AG10803 (cell line): ENCODE results near the gene CRKL.

Experiments
- DNase-seq: peaks from one replicate; pipeline ENCODE4 v3.0.0; 2010; ENCODE audit warnings: low read depth
- H3K4me3 ChIP-seq: 2 replicates; pipeline ENCODE4 v1.5.1; 2011; ENCODE audit warnings: mild to moderate bottlenecking, low read length, control low read depth
- TF ChIP-seq, protein P1 (sequence below): conservative IDR thresholded peaks from 2 replicates; pipeline ENCODE4 v1.5.1; 2011; ENCODE audit warnings: mild to moderate bottlenecking, low read length, control low read depth, inconsistent platforms

CRKL gene

DNA sequence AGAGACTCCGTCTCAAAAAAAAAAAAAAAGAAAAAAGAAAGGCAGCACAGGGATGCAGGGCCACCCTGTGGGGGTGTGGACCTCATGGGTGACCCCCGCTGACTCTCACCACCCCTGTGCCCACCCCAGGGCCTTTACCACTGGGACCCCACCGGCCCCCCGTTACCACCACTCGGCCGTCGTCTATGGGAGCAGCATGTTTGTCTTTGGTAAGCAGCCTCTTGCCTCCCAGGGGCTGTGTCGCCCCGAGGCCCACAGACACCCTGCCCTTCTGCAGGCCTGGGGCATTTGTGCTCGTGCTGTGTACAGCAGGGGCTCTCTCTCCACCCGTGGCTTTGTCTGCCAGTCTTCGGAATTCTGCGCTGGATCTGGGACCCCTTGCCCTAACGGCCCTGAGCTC is 70.2 kb downstream of the CRKL start:
- no peak overlapping the region for H3K4me3 ChIP-seq
- TF ChIP-seq, protein P1, sequence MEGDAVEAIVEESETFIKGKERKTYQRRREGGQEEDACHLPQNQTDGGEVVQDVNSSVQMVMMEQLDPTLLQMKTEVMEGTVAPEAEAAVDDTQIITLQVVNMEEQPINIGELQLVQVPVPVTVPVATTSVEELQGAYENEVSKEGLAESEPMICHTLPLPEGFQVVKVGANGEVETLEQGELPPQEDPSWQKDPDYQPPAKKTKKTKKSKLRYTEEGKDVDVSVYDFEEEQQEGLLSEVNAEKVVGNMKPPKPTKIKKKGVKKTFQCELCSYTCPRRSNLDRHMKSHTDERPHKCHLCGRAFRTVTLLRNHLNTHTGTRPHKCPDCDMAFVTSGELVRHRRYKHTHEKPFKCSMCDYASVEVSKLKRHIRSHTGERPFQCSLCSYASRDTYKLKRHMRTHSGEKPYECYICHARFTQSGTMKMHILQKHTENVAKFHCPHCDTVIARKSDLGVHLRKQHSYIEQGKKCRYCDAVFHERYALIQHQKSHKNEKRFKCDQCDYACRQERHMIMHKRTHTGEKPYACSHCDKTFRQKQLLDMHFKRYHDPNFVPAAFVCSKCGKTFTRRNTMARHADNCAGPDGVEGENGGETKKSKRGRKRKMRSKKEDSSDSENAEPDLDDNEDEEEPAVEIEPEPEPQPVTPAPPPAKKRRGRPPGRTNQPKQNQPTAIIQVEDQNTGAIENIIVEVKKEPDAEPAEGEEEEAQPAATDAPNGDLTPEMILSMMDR = no peak
- no peak for DNase-seq

DNA sequence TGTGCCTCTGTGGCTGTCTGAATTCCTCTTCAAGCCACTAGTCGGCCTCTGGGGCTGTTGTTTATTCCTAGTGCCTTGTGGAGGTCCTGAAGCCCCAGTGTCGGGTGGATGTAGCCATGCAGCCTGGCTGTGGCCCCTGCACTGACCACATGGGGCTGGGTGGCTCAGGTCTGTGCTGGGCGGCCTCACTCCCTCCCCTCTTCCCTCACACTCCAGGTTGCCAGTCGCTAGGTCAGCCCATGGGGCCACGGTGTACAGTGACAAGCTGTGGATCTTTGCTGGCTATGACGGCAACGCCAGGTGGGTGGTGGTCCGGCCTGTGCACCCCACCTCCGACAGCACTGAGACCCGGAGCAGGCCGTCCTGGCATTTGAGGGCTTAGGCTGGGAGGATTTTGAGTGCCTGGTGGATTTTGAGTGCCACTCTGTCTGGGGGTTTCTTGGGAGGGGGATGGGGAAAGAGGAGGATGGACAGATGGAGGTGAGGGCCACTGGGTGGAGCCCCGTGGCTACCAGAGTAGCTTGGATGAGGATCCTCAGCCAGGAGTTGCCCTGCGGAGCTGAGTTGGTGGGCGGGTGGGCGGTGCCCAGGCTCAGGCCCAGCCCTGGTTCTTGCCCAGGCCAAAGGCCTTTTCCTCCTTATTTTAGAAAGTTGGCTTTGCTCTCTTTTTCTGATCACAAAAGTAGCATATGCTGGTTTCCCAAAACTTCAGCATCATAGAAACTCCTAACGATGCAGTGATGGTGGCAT is 71.5 kb downstream of the CRKL start:
- no peak for DNase-seq
- TF ChIP-seq, protein P1 = no peak

DNA sequence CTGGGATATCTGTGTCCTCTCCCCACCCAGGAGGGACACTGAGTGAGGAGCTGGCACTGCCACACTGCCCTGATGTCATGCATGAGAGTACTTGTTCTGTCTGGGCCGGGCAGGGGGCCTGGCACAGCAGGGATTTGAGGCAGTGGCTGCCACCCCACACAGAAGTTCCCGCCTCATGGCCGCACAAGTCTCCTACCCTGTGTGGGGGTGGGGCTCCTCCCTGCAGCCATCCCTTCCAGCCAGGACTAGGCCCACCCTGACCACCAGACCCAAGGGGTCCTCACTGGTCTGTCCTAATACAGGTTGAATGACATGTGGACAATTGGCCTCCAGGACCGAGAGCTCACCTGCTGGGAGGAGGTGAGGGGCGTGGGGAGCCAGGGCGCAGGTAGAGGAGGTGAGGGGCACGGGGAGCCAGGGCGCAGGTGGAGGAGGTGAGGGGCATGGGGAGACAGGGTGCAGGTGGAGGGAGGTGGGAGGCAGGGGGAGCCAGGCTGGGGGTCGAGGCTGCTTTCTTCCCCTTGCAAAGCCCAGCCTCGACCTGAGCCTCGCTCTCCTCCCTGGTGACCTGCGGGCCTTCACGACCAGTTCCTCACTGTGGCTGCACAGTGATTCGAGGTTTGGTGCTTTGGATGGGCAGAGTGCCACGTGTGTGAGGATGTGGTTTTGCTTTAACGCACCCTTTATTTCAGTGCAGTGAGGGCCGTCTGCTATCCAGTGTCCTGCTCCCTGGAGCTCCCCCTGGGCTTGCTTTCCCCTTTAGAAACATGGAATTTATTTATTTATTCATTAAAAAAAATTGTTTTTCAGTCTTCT is 72.3 kb downstream of the CRKL start:
- no peak for DNase-seq
- TF ChIP-seq, protein P1 = no peak
- H3K4me3 ChIP-seq = no peak overlapping the region

More for the DNA sequence above, 71.5 kb downstream of the CRKL start:
- no peak overlapping the region for H3K4me3 ChIP-seq

DNA sequence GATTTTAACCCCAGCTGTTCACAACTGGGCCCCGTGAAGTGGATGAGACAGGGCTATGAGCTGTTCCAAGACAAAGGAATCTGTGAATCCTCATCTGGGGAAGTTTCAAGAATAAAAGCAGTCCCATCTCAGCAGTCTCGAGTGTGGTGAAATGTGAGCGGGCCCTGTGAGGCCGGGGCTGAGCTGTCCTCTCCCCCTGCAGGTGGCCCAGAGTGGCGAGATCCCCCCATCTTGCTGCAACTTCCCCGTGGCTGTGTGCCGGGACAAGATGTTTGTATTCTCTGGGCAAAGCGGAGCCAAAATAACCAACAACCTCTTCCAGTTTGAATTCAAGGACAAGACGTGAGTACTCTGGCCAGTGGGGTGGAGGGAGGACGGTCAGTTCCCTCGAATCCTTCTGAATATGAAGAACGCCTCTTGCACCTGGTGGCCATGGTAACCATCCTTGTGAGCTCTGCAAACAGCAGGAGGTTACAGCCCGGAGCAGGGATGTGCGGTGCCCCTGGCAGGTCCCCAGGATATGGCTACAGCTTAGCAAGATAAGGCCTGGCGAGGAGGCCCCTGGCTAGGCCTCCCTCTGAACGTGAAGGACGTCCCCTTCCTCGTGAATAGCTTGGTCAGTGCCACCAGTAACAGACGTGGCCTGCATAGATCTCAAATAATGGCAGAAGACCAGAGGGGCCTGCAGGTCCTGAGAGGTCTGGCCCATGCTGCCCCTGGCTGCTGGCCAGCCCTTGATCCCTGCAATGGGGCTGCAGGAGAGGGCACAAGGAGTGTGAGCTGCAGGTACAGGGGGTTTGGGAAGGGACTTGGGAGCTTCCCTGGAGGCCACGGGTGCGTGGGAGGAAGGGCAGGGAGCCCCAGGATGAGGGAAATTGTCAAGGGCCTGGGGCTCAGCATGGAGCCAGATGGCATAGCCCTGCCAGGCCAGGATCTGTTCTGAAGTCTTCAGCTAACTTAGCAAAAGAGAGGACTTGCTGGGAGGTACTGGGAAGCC is 73.3 kb downstream of the CRKL start:
- no peak overlapping the region for H3K4me3 ChIP-seq
- TF ChIP-seq, protein P1 = no peak
- no peak for DNase-seq

DNA sequence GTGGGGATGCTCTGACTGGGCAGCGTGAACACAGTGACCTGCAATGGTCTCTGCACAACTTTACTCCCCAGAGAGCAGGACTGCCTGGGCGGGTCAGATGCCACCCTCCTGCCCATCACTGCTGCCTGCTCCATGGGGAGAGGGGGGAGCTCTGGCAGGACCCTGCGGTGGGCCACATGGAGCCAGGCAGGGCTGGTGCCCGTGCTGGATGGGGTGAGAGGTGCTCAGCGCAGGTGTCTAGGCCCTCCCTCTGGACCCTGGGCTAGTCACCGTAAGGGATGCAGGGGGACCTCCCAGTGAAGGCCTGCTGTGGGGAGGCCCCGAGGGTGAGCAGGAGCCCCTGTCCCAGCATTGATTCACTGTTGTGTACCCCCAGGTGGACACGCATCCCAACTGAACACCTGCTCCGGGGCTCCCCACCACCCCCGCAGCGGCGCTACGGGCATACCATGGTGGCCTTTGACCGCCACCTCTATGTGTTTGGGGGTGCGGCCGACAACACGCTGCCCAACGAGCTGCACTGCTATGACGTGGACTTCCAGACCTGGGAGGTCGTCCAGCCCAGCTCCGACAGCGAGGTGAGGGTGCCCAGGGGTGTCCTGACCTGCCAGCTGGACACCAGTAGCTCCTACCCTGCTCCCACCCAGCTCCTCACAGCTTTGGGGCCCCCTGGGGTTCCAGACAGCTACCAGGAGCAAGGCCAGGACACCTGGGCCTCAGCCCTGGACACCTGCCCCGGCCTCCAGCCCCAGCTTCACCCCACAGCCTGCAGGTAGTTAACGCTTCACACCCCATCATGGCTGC is 74.2 kb downstream of the CRKL start:
- H3K4me3 ChIP-seq = no peak overlapping the region
- TF ChIP-seq, protein P1 = no peak
- no peak for DNase-seq

DNA sequence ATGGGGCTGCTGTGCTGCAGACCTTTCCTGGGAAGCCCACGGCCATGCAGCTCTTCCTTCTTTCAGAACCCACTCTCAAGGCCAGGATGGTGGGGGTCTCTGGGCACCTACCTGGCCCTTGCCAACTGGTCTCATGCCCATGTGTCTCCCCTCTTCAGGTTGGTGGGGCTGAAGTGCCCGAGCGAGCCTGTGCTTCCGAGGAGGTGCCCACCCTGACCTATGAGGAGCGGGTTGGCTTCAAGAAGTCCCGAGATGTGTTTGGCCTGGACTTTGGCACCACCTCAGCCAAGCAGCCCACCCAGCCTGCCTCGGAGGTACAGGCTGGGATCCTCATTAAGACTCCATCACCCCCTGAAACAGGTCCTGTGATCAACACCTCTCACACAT is 74.8 kb downstream of the CRKL start:
- DNase-seq = no peak
- TF ChIP-seq, protein P1 = no peak
- no peak overlapping the region for H3K4me3 ChIP-seq
